Ramos (cell line): ENCODE results near the gene EID2.

Experiments
- in situ Hi-C: fragments of 300-500 bp; cut with MboI; formaldehyde crosslinking; loops from one replicate; pipeline ENCODE4 v1.14.3; 2022; ENCODE audit warnings: low sequenced_read_pairs; ENCODE audit not compliant: unreplicated experiment

Gene EID2

GRCh38 chr19:39506944-39507714, 32.8 kb downstream of the EID2 start:
- in situ Hi-C loops: no loop called here

DNA sequence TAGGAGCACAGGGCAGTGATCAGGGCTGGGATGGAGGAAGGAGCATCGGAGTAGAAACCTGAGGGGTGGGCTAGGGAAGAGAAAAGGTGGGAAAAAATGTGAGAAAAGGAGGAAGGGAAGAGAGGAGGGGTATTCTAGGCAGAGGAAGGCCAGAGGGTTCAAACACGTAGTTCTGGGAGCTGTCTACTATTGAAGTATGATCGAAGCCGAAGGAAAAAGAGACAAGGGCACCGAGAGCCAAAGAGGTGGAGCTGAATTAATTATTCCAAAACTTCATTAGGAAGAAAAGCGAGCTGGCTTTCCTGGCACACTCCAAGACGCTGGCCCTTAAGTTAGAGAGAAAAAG, 33.4 kb downstream of the EID2 start:
- in situ Hi-C loops: no loop called here

- in situ Hi-C loops: no loop called here
Measured at GRCh38 chr19:39502640-39503417, 37.1 kb downstream of the EID2 start.

- in situ Hi-C loops: no loop called here
Measured at GRCh38 chr19:39501340-39501739, 38.6 kb downstream of the EID2 start.

- in situ Hi-C loops: no loop called here
Measured at GRCh38 chr19:39500543-39500942, 39.4 kb downstream of the EID2 start.

- in situ Hi-C loops: no loop called here
Measured at GRCh38 chr19:39499932-39500331, 40.0 kb downstream of the EID2 start.

- in situ Hi-C loops: no loop called here
Measured at GRCh38 chr19:39498798-39499642, 40.9 kb downstream of the EID2 start, which contains the start of gene DLL3. DLL3 (plus strand) TSS chr19:39498947; CDS start chr19:39498975, 28 bp downstream.

- in situ Hi-C loops: no loop called here
Measured at GRCh38 chr19:39497996-39498797, 41.8 kb downstream of the EID2 start.

- in situ Hi-C loops: no loop called here
Measured at GRCh38 chr19:39497701-39497995, 42.3 kb downstream of the EID2 start.

DNA sequence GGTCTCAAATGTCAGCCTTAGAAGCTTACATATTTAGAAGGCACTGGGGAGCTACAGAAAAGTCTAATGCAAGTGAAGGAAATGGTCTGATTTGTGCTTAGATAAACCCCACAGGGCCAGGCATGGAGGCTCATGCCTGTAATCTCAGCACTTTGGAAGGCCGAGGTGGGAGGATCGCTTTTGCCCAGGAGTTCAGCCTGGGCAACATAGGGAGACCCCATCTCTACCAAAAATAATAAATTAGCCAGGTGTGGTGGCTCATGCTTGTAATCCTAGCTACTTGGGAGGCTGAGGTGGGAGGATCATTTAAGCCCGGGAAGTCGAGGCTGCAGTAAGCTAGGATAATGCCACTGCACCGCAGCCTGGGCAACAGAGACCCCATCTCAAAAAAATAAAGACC, 43.9 kb downstream of the EID2 start:
- in situ Hi-C loops: no loop called here

DNA sequence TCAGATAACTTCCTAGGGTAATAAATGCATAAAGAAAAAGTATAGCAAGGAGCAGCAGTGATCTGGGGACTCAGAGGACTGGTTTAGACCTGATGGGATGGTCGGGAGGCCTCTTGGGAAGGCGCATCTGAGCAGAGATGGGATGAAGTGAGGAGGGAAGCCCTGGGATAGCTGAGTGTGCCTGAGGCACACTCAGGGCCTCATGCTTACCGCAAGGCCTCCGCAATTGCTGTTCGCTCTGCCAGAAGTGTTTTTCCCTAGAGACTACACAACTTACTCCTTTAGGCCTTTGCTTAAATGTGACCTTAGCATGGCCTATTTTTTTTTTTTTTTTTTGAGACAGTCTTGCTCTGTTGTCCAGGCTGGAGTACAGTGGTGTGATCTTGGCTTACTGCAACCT, 45.3 kb downstream of the EID2 start:
- in situ Hi-C loops: no loop called here

DNA sequence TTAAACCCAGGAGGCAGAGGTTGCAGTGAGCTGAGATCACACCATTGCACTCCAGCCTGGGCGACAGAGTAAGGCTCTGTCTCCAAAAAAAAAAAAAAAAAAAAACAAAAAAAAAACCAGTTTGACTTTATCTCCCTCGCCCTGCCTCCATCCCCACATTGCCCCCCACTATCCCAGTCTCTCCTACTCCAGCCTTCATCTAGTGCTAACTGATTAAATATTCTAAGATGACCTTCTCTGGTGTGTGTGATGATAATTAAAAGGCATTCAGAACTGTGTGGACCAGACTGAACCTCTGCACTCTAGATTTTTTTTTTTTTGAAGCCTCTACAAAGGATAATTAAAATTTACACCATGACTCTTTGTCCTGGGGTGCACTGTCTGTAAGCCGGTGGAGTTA, 47.2 kb downstream of the EID2 start:
- in situ Hi-C loops: no loop called here

DNA sequence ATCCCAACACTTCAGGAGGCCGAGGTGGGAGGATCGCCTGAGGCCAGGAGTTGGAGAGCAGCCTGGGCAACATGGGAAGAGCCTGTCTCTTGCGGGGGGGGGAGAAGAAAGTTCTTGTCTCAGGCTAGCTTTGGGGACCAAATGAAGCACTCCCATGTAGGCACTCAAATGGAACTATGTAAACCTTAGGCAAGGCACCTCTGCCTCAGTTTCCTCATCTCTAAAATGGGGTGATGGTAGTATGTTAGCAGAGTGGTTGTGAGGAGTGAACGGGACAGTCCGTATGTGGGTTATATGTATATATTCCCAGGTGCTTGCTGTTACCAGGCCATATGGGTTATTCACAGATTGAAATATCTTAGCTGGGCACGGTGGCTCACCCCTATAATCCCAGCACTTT, 47.7 kb downstream of the EID2 start:
- in situ Hi-C loops: no loop called here

- in situ Hi-C loops: no loop called here
Measured at GRCh38 chr19:39489756-39490155, 50.2 kb downstream of the EID2 start.
